ENCODE results near the gene SCN4A.

- TF ChIP-seq CTCF (IDR thresholded peaks at IDR 0.05): no peak
- TF ChIP-seq POLR2A (IDR thresholded peaks at IDR 0.05): no peak
These were observed 33.0 kb upstream of the SCN4A start for GRCh38 chr17:64005734-64006167.

Data from breast epithelium (tissue), 3 donors.